SK-N-SH treated with all-trans-retinoic acid at 6 μM for 48 hours (cell line): ENCODE results near the gene ZNF606.

ENCODE experiments used
- ATAC-seq: fragments of 200-7000 bp; cut with Tn5 transposase; 3 replicates; pipeline ENCODE4 v1.9.1; 2020; ENCODE audit warnings: mild to moderate bottlenecking, moderate library complexity
- ARNTL ChIP-seq: fragments of 450-650 bp; formaldehyde crosslinking; IDR thresholded peaks from 2 replicates; pipeline ENCODE4 v1.5.0; 2020; ENCODE audit warnings: low read depth, mild to moderate bottlenecking, moderate library complexity, borderline replicate concordance
- BACH2 ChIP-seq: fragments of 250-450 bp; sonication (Bioruptor Pico); IDR thresholded peaks from 2 replicates; pipeline ENCODE4 v1.9.0; 2021; ENCODE audit warnings: mild to moderate bottlenecking, borderline replicate concordance
- CREB5 ChIP-seq: fragments of 250-450 bp; sonication (Bioruptor Pico); IDR thresholded peaks from 2 replicates; pipeline ENCODE4 v1.5.1; 2020; ENCODE audit warnings: low read depth, mild to moderate bottlenecking, moderate library complexity
- CSDC2 ChIP-seq: fragments of 250-450 bp; sonication (Bioruptor Pico); IDR thresholded peaks from 2 replicates; pipeline ENCODE4 v1.5.0; 2020; ENCODE audit warnings: mild to moderate bottlenecking, moderate library complexity
- CSRNP3 ChIP-seq: fragments of 250-450 bp; sonication (Bioruptor Pico); IDR thresholded peaks from 2 replicates; pipeline ENCODE4 v1.5.1; 2021; ENCODE audit warnings: mild to moderate bottlenecking, moderate library complexity
- ESRRG ChIP-seq: fragments of 250-450 bp; sonication (Bioruptor Pico); IDR thresholded peaks from 2 replicates; pipeline ENCODE4 v1.6.1; 2021; ENCODE audit warnings: mild to moderate bottlenecking
- GLIS3 ChIP-seq: fragments of 250-450 bp; sonication (Bioruptor Pico); IDR thresholded peaks from 2 replicates; pipeline ENCODE4 v1.5.0; 2020; ENCODE audit warnings: mild to moderate bottlenecking, moderate library complexity
- ISL1 ChIP-seq: fragments of 250-450 bp; sonication (Bioruptor Pico); IDR thresholded peaks from 2 replicates; pipeline ENCODE4 v2.1.2; 2022; ENCODE audit warnings: mild to moderate bottlenecking, moderate library complexity
- OSR1 ChIP-seq: fragments of 250-450 bp; sonication (Bioruptor Pico); IDR thresholded peaks from 2 replicates; pipeline ENCODE4 v1.8.0; 2022; ENCODE audit warnings: moderate library complexity, mild to moderate bottlenecking, inconsistent platforms
- PATZ1 ChIP-seq: fragments of 250-450 bp; sonication (Bioruptor Pico); IDR thresholded peaks from 2 replicates; pipeline ENCODE4 v1.8.0; 2020; ENCODE audit warnings: mild to moderate bottlenecking, moderate library complexity, borderline replicate concordance
- POU6F1 ChIP-seq: fragments of 250-450 bp; sonication (Bioruptor Pico); IDR thresholded peaks from 2 replicates; pipeline ENCODE4 v1.8.0; 2021; ENCODE audit warnings: low read depth, mild to moderate bottlenecking, moderate library complexity, borderline replicate concordance
- PPARA ChIP-seq: fragments of 250-450 bp; sonication (Bioruptor Pico); IDR thresholded peaks from 2 replicates; pipeline ENCODE4 v1.5.0; 2020; ENCODE audit warnings: mild to moderate bottlenecking, borderline replicate concordance
- RARB ChIP-seq: fragments of 250-450 bp; sonication (Bioruptor Pico); IDR thresholded peaks from 2 replicates; pipeline ENCODE4 v1.8.0; 2021; ENCODE audit warnings: mild to moderate bottlenecking, moderate library complexity
- TCF4 ChIP-seq: fragments of 250-450 bp; sonication (Bioruptor Pico); IDR thresholded peaks from 2 replicates; pipeline ENCODE4 v1.8.0; 2021; ENCODE audit warnings: mild to moderate bottlenecking, moderate library complexity, borderline replicate concordance
- TOX ChIP-seq: fragments of 250-450 bp; sonication (Bioruptor Pico); IDR thresholded peaks from 2 replicates; pipeline ENCODE4 v1.8.0; 2021; ENCODE audit warnings: mild to moderate bottlenecking, moderate library complexity, borderline replicate concordance
- TSHZ2 ChIP-seq: fragments of 250-450 bp; sonication (Bioruptor Pico); IDR thresholded peaks from 2 replicates; pipeline ENCODE4 v1.5.0; 2020; ENCODE audit warnings: mild to moderate bottlenecking, moderate library complexity
- ZC3H10 ChIP-seq: fragments of 250-450 bp; sonication (Bioruptor Pico); IDR thresholded peaks from 2 replicates; pipeline ENCODE4 v1.5.1; 2021; ENCODE audit warnings: mild to moderate bottlenecking, moderate library complexity
- ZFP3 ChIP-seq: fragments of 250-450 bp; sonication (Bioruptor Pico); IDR thresholded peaks from 2 replicates; pipeline ENCODE4 v1.5.0; 2020; ENCODE audit warnings: mild to moderate bottlenecking, moderate library complexity
- ZFP30 ChIP-seq: fragments of 450-650 bp; formaldehyde crosslinking; IDR thresholded peaks from 2 replicates; pipeline ENCODE4 v1.5.0; 2022; ENCODE audit warnings: mild to moderate bottlenecking, moderate library complexity
- ZNF565 ChIP-seq: fragments of 450-650 bp; formaldehyde crosslinking; conservative IDR thresholded peaks from 2 replicates; pipeline ENCODE4 v1.5.0; 2020; ENCODE audit warnings: low read depth, mild to moderate bottlenecking, moderate library complexity
- ZNF70 ChIP-seq: fragments of 450-650 bp; formaldehyde crosslinking; IDR thresholded peaks from 2 replicates; pipeline ENCODE4 v1.5.0; 2020; ENCODE audit warnings: mild to moderate bottlenecking, moderate library complexity
- ZNF8 ChIP-seq: fragments of 450-650 bp; formaldehyde crosslinking; IDR thresholded peaks from 2 replicates; pipeline ENCODE4 v1.5.0; 2020; ENCODE audit warnings: mild to moderate bottlenecking, moderate library complexity

ZNF606 gene

GRCh38 chr19:57947088-57947418 lies 55.6 kb downstream of the ZNF606 start (continued):
- no peak for TF ChIP-seq TSHZ2 (CRISPR knock-in tag)

- no peak for TF ChIP-seq ESRRG (CRISPR knock-in tag)
- TF ChIP-seq CSRNP3, result no peak
- no peak for TF ChIP-seq ZC3H10 (CRISPR knock-in tag)
- no peak for TF ChIP-seq GLIS3 (CRISPR knock-in tag)
- no peak for TF ChIP-seq ZNF565 (CRISPR knock-in tag)
- no peak for TF ChIP-seq ZFP3 (CRISPR knock-in tag)
- no peak for TF ChIP-seq CSDC2 (CRISPR knock-in tag)
- no peak for ATAC-seq
These were observed 56.3 kb downstream of the ZNF606 start for GRCh38 chr19:57946316-57946715.

GRCh38 chr19:57941593-57941992 lies 61.0 kb downstream of the ZNF606 start:
- TF ChIP-seq ZNF70 (CRISPR knock-in tag) (no peak), ZFP30 (CRISPR knock-in tag) (no peak), ARNTL (CRISPR knock-in tag) (no peak)
- TF ChIP-seq, all 23 proteins: peak for 0
- ATAC-seq, result no peak

GRCh38 chr19:57935731-57936130 lies 66.9 kb downstream of the ZNF606 start:
- TF ChIP-seq TOX (CRISPR knock-in tag) (no peak), OSR1 (CRISPR knock-in tag) (no peak), ZFP30 (CRISPR knock-in tag) (no peak), TCF4 (CRISPR knock-in tag) (no peak), BACH2 (CRISPR knock-in tag) (no peak), ISL1 (CRISPR knock-in tag) (no peak)
- no peak for ATAC-seq

- TF ChIP-seq PATZ1 (CRISPR knock-in tag) (no peak), GLIS3 (CRISPR knock-in tag) (no peak), CREB5 (no peak), ZNF565 (CRISPR knock-in tag) (no peak), OSR1 (CRISPR knock-in tag) (no peak), ZFP30 (CRISPR knock-in tag) (no peak), ZC3H10 (CRISPR knock-in tag) (no peak), ESRRG (CRISPR knock-in tag) (no peak), ZFP3 (CRISPR knock-in tag) (no peak), RARB (CRISPR knock-in tag) (no peak), POU6F1 (CRISPR knock-in tag) (no peak), PPARA (CRISPR knock-in tag) (no peak), ZNF70 (CRISPR knock-in tag) (no peak), CSRNP3 (no peak), BACH2 (CRISPR knock-in tag) (no peak), TCF4 (CRISPR knock-in tag) (no peak), CSDC2 (CRISPR knock-in tag) (no peak), TOX (CRISPR knock-in tag) (no peak), ARNTL (CRISPR knock-in tag) (no peak), ZNF8 (CRISPR knock-in tag) (no peak)
- no peak for ATAC-seq
These were observed 67.6 kb downstream of the ZNF606 start, which contains the start of gene ZNF418 for GRCh38 chr19:57934820-57935665. Gene ZNF418 (minus strand): TSS chr19:57935402. CDS start chr19:57933822, 1,580 bp downstream.
